DLD1 (cell line): ENCODE measurements around the gene SPOCK1.

Experiments
- in situ Hi-C: cut with HindIII; loops from 2 replicates; pipeline ENCODE4 v1.10.0; 2017; ENCODE audit warnings: low sequenced_read_pairs

Gene SPOCK1

GRCh38 chr5:137304226-137304874 lies 194.8 kb downstream of the SPOCK1 start:
- in situ Hi-C loops, result no loop called here

GRCh38 chr5:137303509-137303908 lies 195.6 kb downstream of the SPOCK1 start:
- in situ Hi-C loops, result no loop called here

- in situ Hi-C loops, result no loop called here
These were observed 198.5 kb downstream of the SPOCK1 start for GRCh38 chr5:137300411-137301240.

GRCh38 chr5:137296213-137296781 lies 202.8 kb downstream of the SPOCK1 start:
- in situ Hi-C loops, result no loop called here

GRCh38 chr5:137294604-137295003 lies 204.5 kb downstream of the SPOCK1 start:
- in situ Hi-C loops, result no loop called here

- in situ Hi-C loops, result no loop called here
These were observed 206.6 kb downstream of the SPOCK1 start for GRCh38 chr5:137292461-137293027.

GRCh38 chr5:137291436-137291835 lies 207.7 kb downstream of the SPOCK1 start:
- in situ Hi-C loops, result no loop called here

GRCh38 chr5:137291031-137291430 lies 208.1 kb downstream of the SPOCK1 start:
- in situ Hi-C loops, result no loop called here

GRCh38 chr5:137290373-137290772 lies 208.8 kb downstream of the SPOCK1 start:
- in situ Hi-C loops, result no loop called here

GRCh38 chr5:137289856-137290255 lies 209.3 kb downstream of the SPOCK1 start:
- in situ Hi-C loops, result no loop called here

- in situ Hi-C loops, result no loop called here
These were observed 211.6 kb downstream of the SPOCK1 start for GRCh38 chr5:137287569-137287968.

- in situ Hi-C loops, result no loop called here
These were observed 213.0 kb downstream of the SPOCK1 start for GRCh38 chr5:137286025-137286610.

- in situ Hi-C loops, result no loop called here
These were observed 215.3 kb downstream of the SPOCK1 start for GRCh38 chr5:137283801-137284200.

GRCh38 chr5:137282216-137282615 lies 216.9 kb downstream of the SPOCK1 start:
- in situ Hi-C loops, result no loop called here

- in situ Hi-C loops, result no loop called here
These were observed 217.9 kb downstream of the SPOCK1 start for GRCh38 chr5:137281201-137281600.

- in situ Hi-C loops, result no loop called here
These were observed 218.5 kb downstream of the SPOCK1 start for GRCh38 chr5:137280656-137281055.

GRCh38 chr5:137279521-137280231 lies 219.4 kb downstream of the SPOCK1 start:
- in situ Hi-C loops, result no loop called here

- in situ Hi-C loops, result no loop called here
These were observed 220.7 kb downstream of the SPOCK1 start for GRCh38 chr5:137278476-137278875.

GRCh38 chr5:137275083-137275482 lies 224.0 kb downstream of the SPOCK1 start:
- in situ Hi-C loops, result no loop called here

GRCh38 chr5:137273511-137273910 lies 225.6 kb downstream of the SPOCK1 start:
- in situ Hi-C loops, result no loop called here

- in situ Hi-C loops, result no loop called here
These were observed 226.3 kb downstream of the SPOCK1 start for GRCh38 chr5:137272831-137273230.
